BLaER1 treated with 17β-estradiol and CSF1 and Interleukin-3, amounts not matched to agents 10 nM and 100 nM (cell line): ENCODE measurements around the gene GDF11.

Source experiments
- H3K27ac ChIP-seq, 11 experiments: shearing (Covaris generic); formaldehyde crosslinking; 2 replicates each; pipeline ENCODE4 v1.8.1; 2022
- H3K27me3 ChIP-seq, 11 experiments: shearing (Covaris generic); formaldehyde crosslinking; 2 replicates each; pipeline ENCODE4 v1.8.1; 2022
- H3K36me3 ChIP-seq, 11 experiments: shearing (Covaris generic); formaldehyde crosslinking; 2 replicates each; pipeline ENCODE4 v1.8.1; 2022
- H3K4me1 ChIP-seq, 10 experiments: shearing (Covaris generic); formaldehyde crosslinking; 2 replicates each; pipeline ENCODE4 v1.8.1; 2022
- H3K4me2 ChIP-seq, 11 experiments: shearing (Covaris generic); formaldehyde crosslinking; 2 replicates each; pipeline ENCODE4 v1.8.1; 2022
- H3K4me3 ChIP-seq, 10 experiments: shearing (Covaris generic); formaldehyde crosslinking; 2 replicates each; pipeline ENCODE4 v1.8.1; 2022
- H3K9ac ChIP-seq, 11 experiments: shearing (Covaris generic); formaldehyde crosslinking; 2 replicates each; pipeline ENCODE4 v1.8.1; 2022
- H3K9me3 ChIP-seq, 11 experiments: shearing (Covaris generic); formaldehyde crosslinking; replicated peaks in 1 of 11; 2 replicates each; pipeline ENCODE4 v1.8.1; 2022
- H4K20me1 ChIP-seq, 11 experiments: shearing (Covaris generic); formaldehyde crosslinking; 2 replicates each; pipeline ENCODE4 v1.8.1; 2022
- Cebpa-rat ChIP-seq, 11 experiments: shearing (Covaris generic); IDR thresholded peaks; 2 replicates each; pipeline ENCODE4 v1.8.1; 2022

Gene GDF11

GRCh38 chr12:55789893-55790292, 47.0 kb downstream of the GDF11 start:
- Histone ChIP-seq H3K4me3 (no peak overlapping the region), H4K20me1 (peaks cover 0 to 75% (median 16%) of the 10 kb centered on the region in 11 experiments; a peak in 12 of 22 replicates), H3K27ac (no peak overlapping the region), H3K9ac (no peak overlapping the region), H3K4me2 (no peak overlapping the region), H3K4me1 (no peaks in the 10 kb centered on the region), H3K36me3 (peaks cover 95 to 100% (median 100%) of the 10 kb centered on the region in 11 experiments), H3K9me3 (no peaks in the 10 kb centered on the region), H3K27me3 (no peaks in the 10 kb centered on the region)
- no peak for TF ChIP-seq Cebpa-rat (IDR thresholded peaks at IDR 0.05)

DNA sequence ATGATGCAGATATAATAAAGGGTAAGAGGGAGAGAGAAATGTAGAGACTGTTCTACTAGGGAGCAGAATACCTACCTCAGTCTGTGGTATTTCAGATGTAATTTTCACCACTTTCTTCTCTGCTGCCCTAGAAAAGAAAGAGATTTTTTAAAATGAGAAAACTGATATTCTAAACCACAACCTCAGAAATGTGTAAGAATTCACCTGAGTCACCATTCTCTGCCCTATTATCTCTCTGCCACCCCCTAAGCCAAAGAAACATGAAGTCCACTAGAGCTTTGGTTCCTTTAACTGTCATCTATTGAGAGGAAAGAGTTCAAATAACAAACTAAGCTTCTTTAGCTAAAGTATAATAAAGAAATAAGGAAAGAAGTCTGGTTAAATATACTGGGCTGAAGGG, 53.0 kb downstream of the GDF11 start:
- no peak overlapping the region for H3K27ac ChIP-seq
- H3K4me3 ChIP-seq: no peak overlapping the region
- H4K20me1 ChIP-seq: peaks cover 11 to 85% (median 41%) of the 10 kb centered on the region in 11 experiments; a peak in 18 of 22 replicates
- TF ChIP-seq Cebpa-rat (IDR thresholded peaks at IDR 0.05): no peak
- no peaks in the 10 kb centered on the region for H3K4me1 ChIP-seq
- no peak overlapping the region for H3K4me2 ChIP-seq
- H3K9me3 ChIP-seq: no peaks in the 10 kb centered on the region
- H3K27me3 ChIP-seq: no peaks in the 10 kb centered on the region
- H3K36me3 ChIP-seq: peaks cover 94 to 100% (median 100%) of the 10 kb centered on the region in 11 experiments
- H3K9ac ChIP-seq: no peak overlapping the region

GRCh38 chr12:55797068-55797467, 54.1 kb downstream of the GDF11 start:
- TF ChIP-seq Cebpa-rat (IDR thresholded peaks at IDR 0.05): no peak
- Histone ChIP-seq H3K36me3 (peaks cover 98 to 100% (median 100%) of the 10 kb centered on the region in 11 experiments), H4K20me1 (peaks cover 22 to 85% (median 46%) of the 10 kb centered on the region in 11 experiments; a peak in 18 of 22 replicates), H3K27ac (no peak overlapping the region), H3K9me3 (no peaks in the 10 kb centered on the region), H3K4me1 (no peaks in the 10 kb centered on the region), H3K4me2 (no peak overlapping the region), H3K9ac (no peak overlapping the region), H3K27me3 (no peaks in the 10 kb centered on the region), H3K4me3 (no peak overlapping the region)

- no peaks in the 10 kb centered on the region for H3K9me3 ChIP-seq
- H3K4me3 ChIP-seq: no peak overlapping the region
- peaks cover 97 to 100% (median 100%) of the 10 kb centered on the region in 11 experiments for H3K36me3 ChIP-seq
- H4K20me1 ChIP-seq: peaks cover 19 to 87% (median 45%) of the 10 kb centered on the region in 11 experiments; a peak in 18 of 22 replicates
- no peak overlapping the region for H3K27ac ChIP-seq
- H3K27me3 ChIP-seq: no peaks in the 10 kb centered on the region
- no peak overlapping the region for H3K9ac ChIP-seq
- no peaks in the 10 kb centered on the region for H3K4me1 ChIP-seq
- TF ChIP-seq Cebpa-rat (IDR thresholded peaks at IDR 0.05): no peak
- no peak overlapping the region for H3K4me2 ChIP-seq
These were observed 54.6 kb downstream of the GDF11 start for GRCh38 chr12:55797550-55797949.
